Left cardiac atrium (tissue), 4 donors: Measurements from ENCODE around the gene MSANTD3. TPM values are rescaled to one million over a fixed set of nuclear protein-coding genes. Genes with fewer than 3 reads are reported as not detected.
A peak's percentile ranks its signal among the peaks of the same experiment; 100 is the strongest.
"Not testable (repeated sequence)": the region's sequence is repeated elsewhere in the genome, so short reads cannot be mapped to it uniquely, and the experiment has no call there.

ENCODE experiments used
- ATAC-seq, 2 donors: fragments of 200-7000 bp; cut with Tn5 transposase; one replicate each; pipeline ENCODE4 v1.9.1; 2020; ENCODE audit warnings: mild to moderate bottlenecking in 2 of 2, moderate library complexity in 2 of 2
- DNase-seq: peaks from one replicate; pipeline ENCODE4 v3.0.0-alpha.2; 2020
- intact Hi-C, 2 donors: fragments of 100-400 bp; cut with DNase I; formaldehyde crosslinking; loops; one replicate each; pipeline versions ENCODE4 v1.14.1 to v1.15.1; 2022 to 2023
- long read RNA-seq: library from polyadenylated mRNA; unstranded; transcript quantifications from one replicate; pipeline ENCODE4 v2.0.0, GENCODE V29; 2021
- total RNA-seq, 2 donors: library from RNA; stranded (reverse); fragmentation: NEBNext Ultra II Directional; extraction: Animal tissue kit (Norgen Biotek cat#: 25700); gene quantifications; one replicate each; pipeline ENCODE4 v1.2.1, GENCODE V29; 2021
- donor health status: DM: no; HTN: yes; CAD: no.
- donor health status: DM: no; HTN: yes; CAD: no; lungs with severe emphysema.
- donor health status: DM: yes; HTN: yes; CAD: no.
- donor health status: Dilated cardiomyopathy.

Gene MSANTD3
- 10 to 100 TPM; 14.6 to 25.9 TPM for total RNA-seq
- long read RNA-seq, transcript MSANTD3-203 (3 exons, 1,362 nt) = major isoform, 9 of 10 reads
- long read RNA-seq, partial matches to known transcripts = 0 of 10 reads
- long read RNA-seq, other reads (novel, unspliced or antisense) = 1 of 10 reads

GRCh38 chr9:100426530-100427365, at the start of gene MSANTD3:
Gene MSANTD3 (plus strand): TSS chr9:100427143. CDS start chr9:100441939, 14,796 bp downstream.
- intact Hi-C loops = no loop called here
- ATAC-seq = peak; percentile 71 to 90

GRCh38 chr9:100379862-100380261, 47.1 kb upstream of the MSANTD3 start:
- ATAC-seq (no peak), DNase-seq (no peak)
- intact Hi-C loops = no loop called here

More at GRCh38 chr9:100426530-100427365, at the start of gene MSANTD3:
- peak; percentile 62 for DNase-seq

GRCh38 chr9:100392989-100393388, 34.0 kb upstream of the MSANTD3 start:
- DNase-seq, ATAC-seq, intact Hi-C loops: not testable (repeated sequence)

GRCh38 chr9:100394032-100394695, 32.8 kb upstream of the MSANTD3 start:
- intact Hi-C loops = no loop called here
- no peak for DNase-seq
- no peak for ATAC-seq

- no peak for DNase-seq
- no peak for ATAC-seq
- intact Hi-C loops = no loop called here
These were observed 32.1 kb upstream of the MSANTD3 start for GRCh38 chr9:100394816-100395215.

GRCh38 chr9:100396769-100397168, 30.2 kb upstream of the MSANTD3 start:
- DNase-seq = no peak
- ATAC-seq = no peak
- intact Hi-C loops = no loop called here

- DNase-seq (no peak), ATAC-seq (no peak)
- intact Hi-C loops = no loop called here
These were observed 29.2 kb upstream of the MSANTD3 start for GRCh38 chr9:100397529-100398266.

- ATAC-seq = no peak
- intact Hi-C loops = no loop called here
These were observed 25.9 kb upstream of the MSANTD3 start for GRCh38 chr9:100401042-100401441.

GRCh38 chr9:100406962-100407361, 20.0 kb upstream of the MSANTD3 start:
- DNase-seq = no peak
- ATAC-seq = no peak
- intact Hi-C loops = no loop called here

More at GRCh38 chr9:100401042-100401441, 25.9 kb upstream of the MSANTD3 start:
- DNase-seq = no peak

- intact Hi-C loops = no loop called here
- no peak for ATAC-seq
These were observed 18.3 kb upstream of the MSANTD3 start for GRCh38 chr9:100408546-100409175.

GRCh38 chr9:100409176-100409556, 17.8 kb upstream of the MSANTD3 start:
- intact Hi-C loops = no loop called here
- no peak for ATAC-seq
- no peak for DNase-seq

More at GRCh38 chr9:100408546-100409175, 18.3 kb upstream of the MSANTD3 start:
- no peak for DNase-seq

GRCh38 chr9:100411472-100412283, 15.3 kb upstream of the MSANTD3 start:
- ATAC-seq (peak; percentile 100), DNase-seq (peak; percentile 94)
- intact Hi-C loops = no loop called here

- DNase-seq (no peak), ATAC-seq (no peak)
- intact Hi-C loops = no loop called here
These were observed 13.0 kb upstream of the MSANTD3 start for GRCh38 chr9:100413839-100414420.

GRCh38 chr9:100417815-100418214, 9.1 kb upstream of the MSANTD3 start:
- intact Hi-C loops = no loop called here
- ATAC-seq = no peak
- DNase-seq = no peak

GRCh38 chr9:100419166-100419565, 7.8 kb upstream of the MSANTD3 start:
- DNase-seq (no peak), ATAC-seq (no peak)
- intact Hi-C loops = no loop called here

GRCh38 chr9:100421116-100421515, 5.8 kb upstream of the MSANTD3 start:
- DNase-seq, intact Hi-C loops, ATAC-seq: not testable (repeated sequence)

- intact Hi-C loops = no loop called here
- ATAC-seq (no peak), DNase-seq (no peak)
These were observed 1.2 kb upstream of the MSANTD3 start for GRCh38 chr9:100425758-100426157.

GRCh38 chr9:100426189-100426529, 784 bp upstream of the MSANTD3 start:
- ATAC-seq = no peak
- no peak for DNase-seq
- intact Hi-C loops = no loop called here
